ENCODE data around the gene NKD2.

DNA sequence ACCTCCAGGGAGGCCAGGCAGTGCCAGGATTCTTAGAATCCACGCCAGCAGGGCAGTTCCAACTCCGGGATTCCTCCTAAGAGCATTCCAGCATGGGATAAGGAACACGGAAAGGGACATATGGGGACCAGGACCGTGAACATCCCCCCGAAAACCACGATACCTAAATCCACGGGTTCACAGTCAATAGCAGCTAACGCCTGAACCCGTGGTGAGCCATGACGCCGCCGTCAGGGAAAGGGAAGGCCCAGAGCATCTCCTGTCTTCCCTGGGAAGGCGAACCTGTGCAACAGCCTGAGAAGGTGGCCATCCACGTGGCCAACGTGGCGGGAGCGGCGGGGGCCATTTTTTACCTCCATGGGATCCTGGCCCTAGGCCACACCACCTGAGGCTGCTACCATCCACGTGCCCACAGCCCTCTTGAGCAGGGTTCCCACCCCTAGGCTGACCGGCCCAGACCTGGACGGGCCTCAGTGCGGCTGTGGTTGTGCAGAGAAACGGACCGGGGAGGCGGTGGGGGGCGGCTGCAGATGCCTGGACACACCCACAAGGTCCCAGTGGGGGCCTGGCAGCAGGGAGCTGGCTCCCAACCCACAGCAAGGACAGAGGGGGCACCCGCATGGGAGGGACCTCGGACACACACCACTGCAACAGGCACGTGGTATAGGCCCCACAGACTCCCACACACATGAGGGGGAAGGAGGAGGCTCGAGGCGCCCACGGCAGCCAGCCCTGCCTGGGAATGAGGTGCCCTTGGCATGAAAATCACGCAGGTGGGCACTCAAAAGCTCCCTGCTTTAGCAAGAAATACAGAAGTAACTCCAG, 60.5 kb downstream of the NKD2 start:
- TF ChIP-seq, protein P1, sequence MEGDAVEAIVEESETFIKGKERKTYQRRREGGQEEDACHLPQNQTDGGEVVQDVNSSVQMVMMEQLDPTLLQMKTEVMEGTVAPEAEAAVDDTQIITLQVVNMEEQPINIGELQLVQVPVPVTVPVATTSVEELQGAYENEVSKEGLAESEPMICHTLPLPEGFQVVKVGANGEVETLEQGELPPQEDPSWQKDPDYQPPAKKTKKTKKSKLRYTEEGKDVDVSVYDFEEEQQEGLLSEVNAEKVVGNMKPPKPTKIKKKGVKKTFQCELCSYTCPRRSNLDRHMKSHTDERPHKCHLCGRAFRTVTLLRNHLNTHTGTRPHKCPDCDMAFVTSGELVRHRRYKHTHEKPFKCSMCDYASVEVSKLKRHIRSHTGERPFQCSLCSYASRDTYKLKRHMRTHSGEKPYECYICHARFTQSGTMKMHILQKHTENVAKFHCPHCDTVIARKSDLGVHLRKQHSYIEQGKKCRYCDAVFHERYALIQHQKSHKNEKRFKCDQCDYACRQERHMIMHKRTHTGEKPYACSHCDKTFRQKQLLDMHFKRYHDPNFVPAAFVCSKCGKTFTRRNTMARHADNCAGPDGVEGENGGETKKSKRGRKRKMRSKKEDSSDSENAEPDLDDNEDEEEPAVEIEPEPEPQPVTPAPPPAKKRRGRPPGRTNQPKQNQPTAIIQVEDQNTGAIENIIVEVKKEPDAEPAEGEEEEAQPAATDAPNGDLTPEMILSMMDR (IDR thresholded peaks at IDR 0.05), result no peak
- TF ChIP-seq POLR2A (IDR thresholded peaks at IDR 0.05), result no peak
- no peak for TF ChIP-seq POLR2AphosphoS5 (IDR thresholded peaks at IDR 0.05)
- no peak for TF ChIP-seq EP300 (IDR thresholded peaks at IDR 0.05)
